Caco-2 (cell line): ENCODE measurements around the gene NEK7. TPM values are rescaled to one million over a fixed set of nuclear protein-coding genes. Genes with fewer than 3 reads are reported as not detected.
A peak's percentile ranks its signal among the peaks of the same experiment; 100 is the strongest.

Source experiments
- Bru-seq: library from RNA; stranded (reverse); fragments of 400-500 nt; gene quantifications from one replicate; lab custom pipeline; 2021; lab: Mats Ljungman, UMichigan
- BruChase-seq, 2 experiments: library from RNA; stranded (reverse); fragments of 400-500 nt; gene quantifications; one replicate each; lab custom pipeline; 2021; lab: Mats Ljungman, UMichigan
- BruUV-seq: library from RNA; stranded (reverse); fragments of 400-500 nt; replicated peaks from 2 replicates; lab custom pipeline; 2021; lab: Mats Ljungman, UMichigan
- CTCF ChIA-PET: fragments of 300-600 bp; sonication (Branson Sonifier 250); formaldehyde crosslinking; loops from one replicate; lab custom pipeline; 2022; ENCODE audit warnings: antibody characterized with exemption; lab: Charles Lee
- POLR2A ChIA-PET: fragments of 300-600 bp; sonication (Branson Sonifier 250); formaldehyde crosslinking; loops from one replicate; lab custom pipeline; 2022; ENCODE audit warnings: antibody characterized with exemption; lab: Charles Lee
- DNase-seq, 2 experiments: peaks; one replicate each; pipeline versions ENCODE4 v3.0.0 to v3.0.0-alpha.2; 2020 to 2022
- H3K27me3 ChIP-seq: replicated peaks from 2 replicates; pipeline ENCODE4 v1.6.0; 2011; ENCODE audit warnings: low read length; ENCODE audit not compliant: control insufficient read depth, insufficient read depth
- H3K36me3 ChIP-seq: 2 replicates; pipeline ENCODE4 v1.5.1; 2011; ENCODE audit warnings: low read length; ENCODE audit not compliant: control insufficient read depth, insufficient read depth
- H3K4me1 ChIP-seq: fragments of 250-450 bp; sonication (Bioruptor Pico); 2 replicates; pipeline ENCODE4 v1.5.1; 2020; ENCODE audit warnings: mild to moderate bottlenecking
- H3K4me3 ChIP-seq: 2 replicates; pipeline ENCODE4 v1.5.1; 2011; ENCODE audit warnings: low read depth, mild to moderate bottlenecking, control low read depth, low read length
- H3K9me3 ChIP-seq: fragments of 250-450 bp; sonication (Bioruptor Pico); 2 replicates; pipeline ENCODE4 v1.5.1; 2020; ENCODE audit warnings: mild to moderate bottlenecking, moderate library complexity
- H3K27ac Mint-ChIP-seq: one replicate; pipeline ENCODE4 v1.8.0; 2022; ENCODE audit warnings: mixed read lengths; ENCODE audit not compliant: unreplicated experiment
- H3K27me3 Mint-ChIP-seq: one replicate; pipeline ENCODE4 v1.8.0; 2022; ENCODE audit warnings: mixed read lengths; ENCODE audit not compliant: insufficient read depth, unreplicated experiment
- H3K36me3 Mint-ChIP-seq: one replicate; pipeline ENCODE4 v1.8.0; 2022; ENCODE audit warnings: mild to moderate bottlenecking, mixed read lengths; ENCODE audit not compliant: insufficient read depth, unreplicated experiment
- H3K4me1 Mint-ChIP-seq: one replicate; pipeline ENCODE4 v1.8.0; 2022; ENCODE audit warnings: low read depth, mixed read lengths; ENCODE audit not compliant: unreplicated experiment
- H3K4me3 Mint-ChIP-seq: one replicate; pipeline ENCODE4 v1.8.0; 2022; ENCODE audit warnings: mild to moderate bottlenecking, moderate library complexity, mixed read lengths; ENCODE audit not compliant: unreplicated experiment
- H3K9me3 Mint-ChIP-seq: one replicate; pipeline ENCODE4 v1.8.0; 2022; ENCODE audit warnings: mixed read lengths; ENCODE audit not compliant: unreplicated experiment
- CTCF ChIP-seq, 2 experiments: fragments of 200-600 bp in 1 of 2; IDR thresholded peaks; 1 replicate in 1 of 2; 2 replicates in 1 of 2; pipeline versions ENCODE4 v1.5.1 to v1.8.0; 2011 to 2022; ENCODE audit warnings: antibody characterized with exemption in 1 of 2, control low read depth in 1 of 2, inconsistent platforms in 1 of 2, low read depth in 1 of 2, low read length in 1 of 2, mild to moderate bottlenecking in 1 of 2, moderate library complexity in 1 of 2; ENCODE audit not compliant: insufficient read depth in 1 of 2, severe bottlenecking in 1 of 2, unreplicated experiment in 1 of 2
- intact Hi-C: fragments of 100-400 bp; cut with micrococcal nuclease; formaldehyde crosslinking; loops from one replicate; pipeline ENCODE4 v1.10.0; 2022; ENCODE audit not compliant: unreplicated experiment
- long read RNA-seq: library from polyadenylated mRNA; stranded (forward); transcript quantifications from one replicate; pipeline ENCODE4 v2.0.0, GENCODE V29; 2022
- total RNA-seq: library from RNA; stranded (reverse); gene quantifications from 2 replicates; pipeline ENCODE4 v1.2.3, GENCODE V29; 2022

The NEK7 gene
- total RNA-seq, result 52.3 and 56.1 TPM in 2 replicates
- Bru-seq, nascent RNA, result percentile 89 among the genes with signal in this experiment
- BruChase-seq, experiment 1, labeled RNA remaining after a 2-hour chase, result percentile 81 among the genes with signal in this experiment
- percentile 82 among the genes with signal in this experiment for BruChase-seq, experiment 2, labeled RNA remaining after a 6-hour chase
- long read RNA-seq, full-length matches to known transcripts, result 82 of 117 reads
- long read RNA-seq, partial matches to known transcripts, result 4 of 117 reads
- long read RNA-seq, other reads (novel, unspliced or antisense), result 31 of 117 reads

- Mint-ChIP-seq H3K27me3 (no peaks in the 10 kb centered on the region), H3K27ac (peak within 1 kb of the TSS; percentile 88), H3K4me1 (peaks cover 25% of the 10 kb centered on the region), H3K36me3 (peaks cover 19% of the 10 kb centered on the region), H3K9me3 (no peaks in the 10 kb centered on the region), H3K4me3 (peak within 1 kb of the TSS; percentile 91)
- DNase-seq, result peak; percentile 87 to 89
- intact Hi-C loops, result loop anchor here (1.0 to 10.0 kb wide), 7 partner anchors 49 to 632 kb away; partner anchors contain the start of gene LHX9
- peaks cover 15% of the 10 kb centered on the region for H3K4me1 ChIP-seq
- BruUV-seq, result no TSS peak
- H3K4me3 ChIP-seq, result peak within 1 kb of the TSS; percentile 88
- no peak for TF ChIP-seq CTCF (IDR thresholded peaks at IDR 0.05; ENCODE audit: insufficient read depth in 1 of 2, low read depth in 1 of 2, low read length in 1 of 2, severe bottlenecking in 1 of 2, unreplicated experiment in 1 of 2)
- H3K36me3 ChIP-seq, result no peaks in the 10 kb centered on the region
- no peaks in the 10 kb centered on the region for H3K9me3 ChIP-seq
- ChIA-PET POLR2A (no interaction called here), CTCF (interaction anchor here (0.8 kb wide), 1 partner anchor 9 kb away, joined by 4 read pairs; no protein-coding TSS in a partner anchor)
- H3K27me3 ChIP-seq, result no peaks in the 10 kb centered on the region
Measured at GRCh38 chr1:198156745-198157240, at the start of gene NEK7. NEK7 (plus strand) TSS chr1:198156998; CDS start chr1:198232581, 75,583 bp downstream.

GRCh38 chr1:198107091-198107501 lies 49.7 kb upstream of the NEK7 start:
- no TSS peak for BruUV-seq
- H3K36me3 Mint-ChIP-seq, result no peaks in the 10 kb centered on the region

More at GRCh38 chr1:198107091-198107501, 49.7 kb upstream of the NEK7 start:
- H3K9me3 ChIP-seq, result 0 out of 2 replicates have a peak, but pooled peaks cover 4% of the 10 kb centered on the region
- Mint-ChIP-seq H3K27ac (peak overlapping the region; percentile 44), H3K4me1 (peaks cover 17% of the 10 kb centered on the region), H3K9me3 (peaks cover 7% of the 10 kb centered on the region), H3K27me3 (no peaks in the 10 kb centered on the region), H3K4me3 (no peak overlapping the region)
- CTCF ChIA-PET, result no interaction called here
- no peaks in the 10 kb centered on the region for H3K36me3 ChIP-seq
- no peak for TF ChIP-seq CTCF (IDR thresholded peaks at IDR 0.05; ENCODE audit: insufficient read depth in 1 of 2, low read depth in 1 of 2, low read length in 1 of 2, severe bottlenecking in 1 of 2, unreplicated experiment in 1 of 2)
- intact Hi-C loops, result loop anchor here (1.0 kb wide), 1 partner anchor 49 kb away; the partner anchor contains the start of gene NEK7
- peaks cover 27% of the 10 kb centered on the region for H3K4me1 ChIP-seq
- H3K27me3 ChIP-seq, result no peaks in the 10 kb centered on the region
- peak; percentile 78 to 82 for DNase-seq
- POLR2A ChIA-PET, result no interaction called here
- no peak overlapping the region for H3K4me3 ChIP-seq
